K562 treated with DMSO at 1 percent for 48 hours (cell line): ENCODE data around the gene ZNF862. TPM values are rescaled to one million over a fixed set of nuclear protein-coding genes. Genes with fewer than 3 reads are reported as not detected.

Experiments
- total RNA-seq: library from RNA; unstranded; fragments of 300-600 nt; gene quantifications from 2 replicates; pipeline ENCODE4 v1.2.3, GENCODE V29; 2022; ENCODE audit warnings: low replicate concordance; ENCODE audit errors: extremely low read depth

ZNF862 gene
- not detected in 2 replicates for total RNA-seq

GRCh38 chr7:149838224-149838991 is at the start of gene ZNF862:
Gene ZNF862 (plus strand): TSS chr7:149838375. CDS start chr7:149838612, 237 bp downstream.

DNA sequence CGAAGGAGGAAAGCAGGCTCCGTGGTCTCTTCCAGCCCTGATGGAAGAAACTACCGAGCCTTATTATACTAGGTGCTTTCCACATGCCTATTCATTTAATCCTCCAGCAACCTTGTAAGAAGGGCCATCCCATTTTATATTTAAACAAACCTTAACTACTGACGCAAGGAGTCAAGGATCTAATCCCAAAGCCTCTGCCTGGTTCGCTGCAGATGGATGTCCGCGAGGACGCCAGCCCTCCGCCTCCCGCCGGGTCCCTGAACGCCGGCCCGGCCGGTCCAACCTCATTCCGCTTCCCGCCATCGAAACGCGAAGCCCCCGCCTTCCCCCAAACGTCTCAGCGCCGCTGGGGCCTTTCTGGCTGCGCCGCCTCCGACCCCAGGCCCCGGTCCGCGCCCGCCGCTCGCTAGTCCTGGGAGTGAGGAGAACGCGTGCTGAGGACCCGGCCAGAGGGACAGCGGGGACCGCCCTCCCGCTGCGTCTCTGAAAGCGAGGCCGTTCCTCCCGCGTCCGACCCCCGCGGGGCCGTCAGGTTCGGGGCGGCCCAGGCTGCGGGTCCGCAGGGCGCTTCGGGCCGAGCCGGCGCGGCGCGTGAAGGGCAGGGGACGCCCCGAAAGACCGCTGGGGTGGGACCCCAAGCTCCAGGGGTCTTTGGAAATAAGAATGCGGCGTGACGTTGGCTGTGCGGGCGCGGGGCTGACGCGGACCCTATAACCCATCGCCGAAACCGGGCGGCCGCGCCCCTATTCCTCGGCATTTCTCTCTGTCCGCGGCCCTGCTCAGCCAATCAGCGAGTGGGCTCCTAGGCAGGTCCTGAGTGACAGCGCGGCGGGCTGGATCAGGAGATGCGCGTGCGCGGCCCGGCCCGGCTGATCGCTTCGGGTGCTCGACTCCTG is 35.1 kb downstream of the ZNF862 start, which contains the start of gene ATP6V0E2:
Gene ATP6V0E2, plus strand, starts transcription at position 896 of the 896 bp plus-strand sequence. CDS start 97 bp downstream, outside the sequence.

Other genes starting within 250 kb of the ZNF862 start
- not detected in 2 replicates for gene ZNF467, start 64.8 kb upstream of the ZNF862 start, total RNA-seq
- not detected in 2 replicates for gene ATP6V0E2, start 35.6 kb downstream of the ZNF862 start, total RNA-seq